Measurements from ENCODE around the gene EXO1.

EXO1 gene

DNA sequence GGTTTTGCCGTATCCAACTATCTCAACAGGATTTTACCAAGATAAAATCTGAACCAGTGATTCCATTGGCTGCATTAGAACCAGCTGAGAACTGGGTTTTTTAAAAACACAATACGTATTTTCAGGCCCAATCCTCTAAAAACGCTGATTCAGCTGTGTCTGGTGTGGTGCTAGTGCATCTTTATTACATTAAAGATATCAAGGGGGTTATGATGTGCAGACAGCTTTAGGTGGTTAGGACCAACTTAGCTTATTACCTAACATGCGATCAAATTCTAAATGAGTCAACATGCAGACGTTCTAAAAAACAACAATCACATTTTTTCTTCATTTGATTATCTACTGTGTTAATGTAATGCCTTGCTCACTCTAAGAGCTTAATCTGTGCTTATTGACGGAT lies 32.0 kb upstream of the EXO1 start:
- Histone ChIP-seq H3K27ac (replicated peaks) (no peak overlapping the region), H3K27me3 (ENCODE audit: insufficient read depth, poor library complexity, severe bottlenecking) (no peaks in the 10 kb centered on the region), H3K4me3 (replicated peaks; ENCODE audit: insufficient read depth, low read length) (no peak overlapping the region)
- no peak for DNase-seq (ENCODE audit: low read depth in 1 of 2, low spot score in 1 of 2)
- TF ChIP-seq POLR2AphosphoS5 (IDR thresholded peaks at IDR 0.05; ENCODE audit: low read depth), result no peak
- TF ChIP-seq, protein P1, sequence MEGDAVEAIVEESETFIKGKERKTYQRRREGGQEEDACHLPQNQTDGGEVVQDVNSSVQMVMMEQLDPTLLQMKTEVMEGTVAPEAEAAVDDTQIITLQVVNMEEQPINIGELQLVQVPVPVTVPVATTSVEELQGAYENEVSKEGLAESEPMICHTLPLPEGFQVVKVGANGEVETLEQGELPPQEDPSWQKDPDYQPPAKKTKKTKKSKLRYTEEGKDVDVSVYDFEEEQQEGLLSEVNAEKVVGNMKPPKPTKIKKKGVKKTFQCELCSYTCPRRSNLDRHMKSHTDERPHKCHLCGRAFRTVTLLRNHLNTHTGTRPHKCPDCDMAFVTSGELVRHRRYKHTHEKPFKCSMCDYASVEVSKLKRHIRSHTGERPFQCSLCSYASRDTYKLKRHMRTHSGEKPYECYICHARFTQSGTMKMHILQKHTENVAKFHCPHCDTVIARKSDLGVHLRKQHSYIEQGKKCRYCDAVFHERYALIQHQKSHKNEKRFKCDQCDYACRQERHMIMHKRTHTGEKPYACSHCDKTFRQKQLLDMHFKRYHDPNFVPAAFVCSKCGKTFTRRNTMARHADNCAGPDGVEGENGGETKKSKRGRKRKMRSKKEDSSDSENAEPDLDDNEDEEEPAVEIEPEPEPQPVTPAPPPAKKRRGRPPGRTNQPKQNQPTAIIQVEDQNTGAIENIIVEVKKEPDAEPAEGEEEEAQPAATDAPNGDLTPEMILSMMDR (IDR thresholded peaks at IDR 0.05; ENCODE audit: insufficient read depth, low read length), result no peak
- no peak for TF ChIP-seq GABPA (IDR thresholded peaks at IDR 0.05; ENCODE audit: low read depth)

DNA sequence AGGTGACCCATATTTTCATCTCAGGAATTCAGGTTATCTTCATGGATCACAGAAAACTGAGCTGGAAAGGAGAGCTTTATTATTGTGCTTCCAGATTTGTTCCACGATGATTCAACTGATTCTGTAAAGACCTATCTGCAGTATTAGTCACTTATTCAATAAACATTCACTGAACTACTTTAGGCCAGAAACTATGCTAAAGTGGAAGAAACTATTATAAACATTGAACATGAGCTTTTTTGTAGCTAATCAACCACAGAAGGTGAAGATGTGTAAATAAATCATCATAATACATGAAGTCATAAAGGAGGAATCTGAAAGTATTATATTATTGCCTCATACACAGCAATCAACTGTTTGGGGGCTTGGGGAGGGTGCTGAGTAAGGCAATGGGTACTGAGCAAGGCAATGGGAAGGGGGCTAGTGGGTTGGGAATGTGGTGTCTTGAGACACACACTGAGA lies 30.6 kb upstream of the EXO1 start:
- no peak for TF ChIP-seq GABPA (IDR thresholded peaks at IDR 0.05; ENCODE audit: low read depth)
- TF ChIP-seq, protein P1 (IDR thresholded peaks at IDR 0.05; ENCODE audit: insufficient read depth, low read length), result no peak
- TF ChIP-seq, protein P2, sequence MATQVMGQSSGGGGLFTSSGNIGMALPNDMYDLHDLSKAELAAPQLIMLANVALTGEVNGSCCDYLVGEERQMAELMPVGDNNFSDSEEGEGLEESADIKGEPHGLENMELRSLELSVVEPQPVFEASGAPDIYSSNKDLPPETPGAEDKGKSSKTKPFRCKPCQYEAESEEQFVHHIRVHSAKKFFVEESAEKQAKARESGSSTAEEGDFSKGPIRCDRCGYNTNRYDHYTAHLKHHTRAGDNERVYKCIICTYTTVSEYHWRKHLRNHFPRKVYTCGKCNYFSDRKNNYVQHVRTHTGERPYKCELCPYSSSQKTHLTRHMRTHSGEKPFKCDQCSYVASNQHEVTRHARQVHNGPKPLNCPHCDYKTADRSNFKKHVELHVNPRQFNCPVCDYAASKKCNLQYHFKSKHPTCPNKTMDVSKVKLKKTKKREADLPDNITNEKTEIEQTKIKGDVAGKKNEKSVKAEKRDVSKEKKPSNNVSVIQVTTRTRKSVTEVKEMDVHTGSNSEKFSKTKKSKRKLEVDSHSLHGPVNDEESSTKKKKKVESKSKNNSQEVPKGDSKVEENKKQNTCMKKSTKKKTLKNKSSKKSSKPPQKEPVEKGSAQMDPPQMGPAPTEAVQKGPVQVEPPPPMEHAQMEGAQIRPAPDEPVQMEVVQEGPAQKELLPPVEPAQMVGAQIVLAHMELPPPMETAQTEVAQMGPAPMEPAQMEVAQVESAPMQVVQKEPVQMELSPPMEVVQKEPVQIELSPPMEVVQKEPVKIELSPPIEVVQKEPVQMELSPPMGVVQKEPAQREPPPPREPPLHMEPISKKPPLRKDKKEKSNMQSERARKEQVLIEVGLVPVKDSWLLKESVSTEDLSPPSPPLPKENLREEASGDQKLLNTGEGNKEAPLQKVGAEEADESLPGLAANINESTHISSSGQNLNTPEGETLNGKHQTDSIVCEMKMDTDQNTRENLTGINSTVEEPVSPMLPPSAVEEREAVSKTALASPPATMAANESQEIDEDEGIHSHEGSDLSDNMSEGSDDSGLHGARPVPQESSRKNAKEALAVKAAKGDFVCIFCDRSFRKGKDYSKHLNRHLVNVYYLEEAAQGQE (IDR thresholded peaks at IDR 0.05; ENCODE audit: insufficient replicate concordance, low read depth), result no peak
- H3K27me3 ChIP-seq (ENCODE audit: insufficient read depth, poor library complexity, severe bottlenecking), result no peaks in the 10 kb centered on the region
- H3K27ac ChIP-seq (replicated peaks), result no peak overlapping the region
- no peak for DNase-seq (ENCODE audit: low read depth in 1 of 2, low spot score in 1 of 2)
- no peak overlapping the region for H3K4me3 ChIP-seq (replicated peaks; ENCODE audit: insufficient read depth, low read length)

DNA sequence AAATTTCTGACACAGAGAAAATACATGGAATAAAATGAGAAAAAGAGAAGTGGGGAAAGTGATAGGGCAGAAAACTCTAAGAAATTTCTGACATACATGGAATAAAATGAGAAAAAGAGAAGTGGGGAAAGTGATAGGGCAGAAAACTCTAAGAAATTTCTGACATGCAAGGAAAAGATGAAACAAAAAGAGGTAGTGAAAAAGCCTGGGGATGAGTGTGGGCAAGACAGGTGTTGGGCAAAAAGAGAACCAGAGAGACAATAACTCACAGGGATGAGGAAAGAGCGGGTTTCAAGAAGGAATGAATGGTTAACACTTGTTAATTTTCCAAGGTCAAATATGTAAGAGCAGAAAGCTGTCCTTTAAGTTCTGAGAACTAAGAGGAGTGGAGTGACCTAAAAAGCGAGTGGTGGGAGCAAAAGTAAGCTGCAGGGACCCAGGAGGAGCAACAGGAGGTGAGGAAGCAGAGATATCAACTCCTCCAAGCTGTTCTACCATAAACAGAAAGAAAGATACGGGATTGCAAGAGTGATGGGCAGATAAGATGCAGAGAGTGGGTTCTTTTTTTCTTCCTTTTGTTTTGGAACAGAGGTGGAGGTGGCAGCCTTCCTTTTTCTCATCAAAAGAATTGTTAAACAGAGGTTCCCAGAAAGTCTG lies 29.9 kb upstream of the EXO1 start:
- no peak overlapping the region for H3K27ac ChIP-seq (replicated peaks)
- DNase-seq (ENCODE audit: low read depth in 1 of 2, low spot score in 1 of 2), result peak in 1 of 2 experiments; percentile 13
- no peak overlapping the region for H3K4me3 ChIP-seq (replicated peaks; ENCODE audit: insufficient read depth, low read length)
- TF ChIP-seq POLR2AphosphoS5 (IDR thresholded peaks at IDR 0.05; ENCODE audit: low read depth) (no peak), SPI1 (IDR thresholded peaks at IDR 0.05; ENCODE audit: borderline replicate concordance, low read depth) (peak; percentile 79)
- no peaks in the 10 kb centered on the region for H3K27me3 ChIP-seq (ENCODE audit: insufficient read depth, poor library complexity, severe bottlenecking)

DNA sequence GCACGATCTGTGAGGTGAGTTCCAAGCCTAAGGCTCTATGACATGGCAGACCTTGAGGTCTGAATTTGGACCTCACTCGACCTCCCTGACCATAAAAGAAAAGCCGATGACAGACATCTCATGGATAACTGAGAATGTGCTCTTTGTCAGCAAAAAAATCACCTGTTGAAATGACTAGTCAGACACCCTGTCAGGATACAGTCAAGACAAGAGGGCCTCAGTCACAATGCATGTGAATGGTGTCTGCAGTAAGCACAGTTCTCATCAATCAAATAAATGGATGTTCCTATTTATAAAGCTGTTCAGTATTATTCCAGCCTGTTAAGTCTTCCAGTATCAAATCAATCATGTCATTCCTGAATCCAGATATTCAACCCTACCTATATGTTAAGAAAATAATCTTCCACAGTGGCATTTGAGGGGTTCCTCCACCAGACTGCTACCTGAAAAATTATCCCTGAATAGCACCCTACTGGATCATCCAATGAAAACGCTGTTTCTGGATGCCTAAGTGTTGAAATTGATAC lies 28.6 kb upstream of the EXO1 start:
- no peaks in the 10 kb centered on the region for H3K27me3 ChIP-seq (ENCODE audit: insufficient read depth, poor library complexity, severe bottlenecking)
- H3K4me3 ChIP-seq (replicated peaks; ENCODE audit: insufficient read depth, low read length), result no peak overlapping the region
- TF ChIP-seq, protein P1 (IDR thresholded peaks at IDR 0.05; ENCODE audit: insufficient read depth, low read length), result no peak
- TF ChIP-seq SPI1 (IDR thresholded peaks at IDR 0.05; ENCODE audit: borderline replicate concordance, low read depth), result no peak
- no peak for TF ChIP-seq GABPA (IDR thresholded peaks at IDR 0.05; ENCODE audit: low read depth)
- no peak for TF ChIP-seq POLR2AphosphoS5 (IDR thresholded peaks at IDR 0.05; ENCODE audit: low read depth)
- TF ChIP-seq, protein P2 (IDR thresholded peaks at IDR 0.05; ENCODE audit: insufficient replicate concordance, low read depth), result no peak
- no peak for DNase-seq (ENCODE audit: low read depth in 1 of 2, low spot score in 1 of 2)
- no peak overlapping the region for H3K27ac ChIP-seq (replicated peaks)

All from HL-60 (cell line).